Measurements from ENCODE around the gene PKP3. TPM values are rescaled to one million over a fixed set of nuclear protein-coding genes. Genes with fewer than 3 reads are reported as not detected.

PKP3 gene
- total RNA-seq, 6 donors from 2014 or later: 33.4 to 86.3 (median 55.2) TPM

DNA sequence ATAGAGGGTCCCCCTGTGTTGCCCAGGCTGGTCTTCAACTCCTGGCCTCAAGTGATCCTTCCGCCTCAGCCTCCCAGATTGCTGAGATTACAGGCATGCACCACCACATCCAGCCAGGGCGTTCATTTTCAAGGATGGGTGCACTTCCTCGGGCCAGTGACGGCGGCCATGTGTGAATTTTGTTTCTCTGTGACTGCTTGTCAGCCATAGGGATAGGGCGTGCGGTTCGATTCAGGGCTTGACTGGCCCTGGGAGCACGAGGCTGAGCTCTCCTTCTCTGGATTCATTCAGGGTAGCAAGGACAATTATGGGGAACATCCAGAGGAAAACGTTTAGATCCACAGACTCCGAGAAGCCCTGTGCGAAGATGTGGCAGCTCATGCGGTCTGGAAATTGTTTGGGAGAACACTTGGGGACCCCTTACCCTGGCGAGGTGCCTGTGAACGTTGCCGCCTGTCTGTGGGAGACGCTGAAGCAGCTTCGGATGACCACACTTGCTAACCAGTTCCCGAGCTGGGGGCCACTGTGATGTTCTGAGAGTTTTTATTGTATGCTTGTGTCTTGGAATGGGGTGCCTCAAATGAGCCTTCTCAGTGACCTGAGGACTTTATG, 59.0 kb downstream of the PKP3 start:
- Histone ChIP-seq H3K27ac (no peak overlapping the region), H3K4me3 (no peak overlapping the region), H3K9me3 (no peaks in the 10 kb centered on the region), H3K4me1 (peaks cover 26 to 34% (median 29%) of the 10 kb centered on the region in 4 donors), H3K36me3 (peaks cover 0 to 23% (median 14%) of the 10 kb centered on the region in 4 donors), H3K27me3 (no peaks in the 10 kb centered on the region)
- 91 to 96% methylated on average over 12 to 19 of the region's 19 CpGs for WGBS, 2 donors
- no peak for DNase-seq
- TF ChIP-seq, protein P1, sequence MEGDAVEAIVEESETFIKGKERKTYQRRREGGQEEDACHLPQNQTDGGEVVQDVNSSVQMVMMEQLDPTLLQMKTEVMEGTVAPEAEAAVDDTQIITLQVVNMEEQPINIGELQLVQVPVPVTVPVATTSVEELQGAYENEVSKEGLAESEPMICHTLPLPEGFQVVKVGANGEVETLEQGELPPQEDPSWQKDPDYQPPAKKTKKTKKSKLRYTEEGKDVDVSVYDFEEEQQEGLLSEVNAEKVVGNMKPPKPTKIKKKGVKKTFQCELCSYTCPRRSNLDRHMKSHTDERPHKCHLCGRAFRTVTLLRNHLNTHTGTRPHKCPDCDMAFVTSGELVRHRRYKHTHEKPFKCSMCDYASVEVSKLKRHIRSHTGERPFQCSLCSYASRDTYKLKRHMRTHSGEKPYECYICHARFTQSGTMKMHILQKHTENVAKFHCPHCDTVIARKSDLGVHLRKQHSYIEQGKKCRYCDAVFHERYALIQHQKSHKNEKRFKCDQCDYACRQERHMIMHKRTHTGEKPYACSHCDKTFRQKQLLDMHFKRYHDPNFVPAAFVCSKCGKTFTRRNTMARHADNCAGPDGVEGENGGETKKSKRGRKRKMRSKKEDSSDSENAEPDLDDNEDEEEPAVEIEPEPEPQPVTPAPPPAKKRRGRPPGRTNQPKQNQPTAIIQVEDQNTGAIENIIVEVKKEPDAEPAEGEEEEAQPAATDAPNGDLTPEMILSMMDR (IDR thresholded peaks at IDR 0.05): no peak
- no peak for TF ChIP-seq POLR2A (IDR thresholded peaks at IDR 0.05)
- no peak for TF ChIP-seq EP300 (IDR thresholded peaks at IDR 0.05)
- TF ChIP-seq POLR2AphosphoS5 (IDR thresholded peaks at IDR 0.05): no peak
- ATAC-seq (ENCODE audit: low FRiP score in 2 of 2): no peak

DNA sequence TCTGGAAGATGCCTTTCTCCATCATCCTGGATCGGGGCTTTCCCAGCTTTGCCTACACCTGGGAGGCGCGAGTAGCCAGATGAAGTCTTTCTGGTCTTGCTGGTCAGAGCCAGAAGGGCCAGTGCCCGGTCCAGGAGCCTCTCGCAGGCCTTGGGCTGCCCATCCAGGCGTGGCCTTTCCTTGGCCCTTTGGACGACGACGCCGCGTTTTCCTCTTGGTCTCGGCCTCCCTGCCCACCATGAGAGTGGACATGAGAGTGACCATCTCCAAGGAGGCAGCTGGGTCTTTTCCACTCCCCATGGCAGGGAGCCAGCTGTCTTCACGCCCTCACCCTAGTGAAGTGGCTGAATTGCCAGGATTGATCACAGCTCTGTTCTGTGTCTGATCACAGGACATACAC, 59.6 kb downstream of the PKP3 start:
- no peaks in the 10 kb centered on the region for H3K9me3 ChIP-seq
- H3K4me1 ChIP-seq: peaks cover 23 to 30% (median 25%) of the 10 kb centered on the region in 4 donors
- H3K36me3 ChIP-seq: peaks cover 0 to 23% (median 14%) of the 10 kb centered on the region in 4 donors
- H3K27ac ChIP-seq: no peak overlapping the region
- no peaks in the 10 kb centered on the region for H3K27me3 ChIP-seq
- TF ChIP-seq EP300 (IDR thresholded peaks at IDR 0.05) (no peak), POLR2AphosphoS5 (IDR thresholded peaks at IDR 0.05) (no peak), POLR2A (IDR thresholded peaks at IDR 0.05) (no peak)
- TF ChIP-seq, protein P1 (IDR thresholded peaks at IDR 0.05): no peak
- WGBS, 2 donors: 89 to 94% methylated on average over 12 to 13 of the region's 13 CpGs
- DNase-seq: no peak
- ATAC-seq (ENCODE audit: low FRiP score in 2 of 2): no peak
- no peak overlapping the region for H3K4me3 ChIP-seq

DNA sequence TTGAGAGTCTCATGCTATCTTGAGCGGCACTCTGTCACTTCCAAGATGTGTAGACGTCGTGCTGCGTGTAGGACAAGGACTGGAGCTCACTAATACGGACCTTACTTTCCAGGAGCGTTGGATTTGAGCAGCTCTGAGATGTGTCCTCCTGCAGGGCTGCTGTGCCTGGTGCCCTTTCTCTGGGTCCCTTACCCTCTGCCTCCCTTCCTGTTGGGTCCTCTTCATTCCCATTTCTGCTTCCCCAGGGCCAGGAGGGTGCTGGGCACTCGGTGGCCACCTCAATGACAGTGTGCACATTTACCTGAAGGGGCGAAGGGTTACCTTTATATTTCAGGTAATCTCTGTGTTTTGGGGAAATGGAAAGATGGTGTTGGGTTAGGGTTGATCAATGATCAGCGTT, 60.0 kb downstream of the PKP3 start:
- H3K36me3 ChIP-seq: peaks cover 0 to 23% (median 14%) of the 10 kb centered on the region in 4 donors

More for the DNA sequence above, 60.0 kb downstream of the PKP3 start:
- 93 to 96% methylated on average over 9 of the region's 9 CpGs for WGBS, 2 donors
- Histone ChIP-seq H3K9me3 (no peaks in the 10 kb centered on the region), H3K4me1 (peaks cover 18 to 25% (median 20%) of the 10 kb centered on the region in 4 donors), H3K27ac (no peak overlapping the region), H3K27me3 (no peaks in the 10 kb centered on the region), H3K4me3 (no peak overlapping the region)
- ATAC-seq (ENCODE audit: low FRiP score in 2 of 2) (no peak), DNase-seq (no peak)
- TF ChIP-seq EP300 (IDR thresholded peaks at IDR 0.05): no peak
- TF ChIP-seq, protein P1 (IDR thresholded peaks at IDR 0.05): no peak

Small RNA genes lying within 50 kb of the gene (small RNA-seq; reads per million reads assigned to genes)
- 0 to 0.14 (median 0) reads per million in 4 donors for gene RN7SL838P

Other genes with a start within 250 kb of the PKP3 start
- gene SCGB1C1, start 201.1 kb upstream of the PKP3 start, total RNA-seq: not detected
- 10 to 100 TPM; 24.3 to 70.1 (median 39.0) TPM for gene BET1L, start 186.8 kb upstream of the PKP3 start, total RNA-seq
- 100 to 1,000 TPM in 4 of 6 donors, 10 to 100 TPM in 2; 65.9 to 135 (median 105) TPM for gene RIC8A, start 186.5 kb upstream of the PKP3 start, total RNA-seq
- 10 to 100 TPM; 11.7 to 37.6 (median 24.0) TPM for gene SIRT3, start 157.9 kb upstream of the PKP3 start, total RNA-seq
- gene PSMD13, start 157.2 kb upstream of the PKP3 start, total RNA-seq: 100 to 1,000 TPM in 4 of 6 donors, 10 to 100 TPM in 2; 85.2 to 113 (median 106) TPM
- gene NLRP6, start 115.8 kb upstream of the PKP3 start, total RNA-seq: 1 to 10 TPM; 1.3 to 7.3 (median 3.1) TPM
- 100 to 1,000 TPM in 2 of 6 donors, 10 to 100 TPM in 4; 34.1 to 535 (median 65.2) TPM for gene PGGHG, start 105.1 kb upstream of the PKP3 start, total RNA-seq
- gene IFITM5, start 94.7 kb upstream of the PKP3 start, total RNA-seq: not detected
- gene IFITM2, start 86.4 kb upstream of the PKP3 start, total RNA-seq: 100 to 1,000 TPM; 113 to 704 (median 271) TPM
- 100 to 1,000 TPM in 1 of 6 donors, 10 to 100 TPM in 5; 16.8 to 119 (median 74.5) TPM for gene IFITM1, start 80.2 kb upstream of the PKP3 start, total RNA-seq
- gene IFITM3, start 73.3 kb upstream of the PKP3 start, total RNA-seq: 100 to 1,000 TPM; 132 to 860 (median 360) TPM
- 1 to 10 TPM in 1 of 6 donors, under 1 TPM in 4, not detected in 1; 0.23 to 2.1 (median 0.54) TPM for gene B4GALNT4, start 24.7 kb upstream of the PKP3 start, total RNA-seq
- gene SIGIRR, start 20.8 kb downstream of the PKP3 start, total RNA-seq: 100 to 1,000 TPM in 3 of 6 donors, 10 to 100 TPM in 3; 54.7 to 116 (median 91.1) TPM
- 10 to 100 TPM; 11.7 to 62.9 (median 18.8) TPM for gene ANO9, start 47.8 kb downstream of the PKP3 start, total RNA-seq
- 100 to 1,000 TPM in 1 of 6 donors, 10 to 100 TPM in 5; 29.6 to 188 (median 45.1) TPM for gene PTDSS2, start 56.1 kb downstream of the PKP3 start, total RNA-seq
- gene RNH1, start 113.0 kb downstream of the PKP3 start, total RNA-seq: 100 to 1,000 TPM; 236 to 374 (median 339) TPM
- 10 to 100 TPM; 45.5 to 85.0 (median 59.9) TPM for gene HRAS, start 141.4 kb downstream of the PKP3 start, total RNA-seq
- 10 to 100 TPM in 1 of 6 donors, 1 to 10 TPM in 5; 3.5 to 11.5 (median 5.8) TPM for gene LRRC56, start 143.3 kb downstream of the PKP3 start, total RNA-seq
- 10 to 100 TPM in 2 of 6 donors, 1 to 10 TPM in 4; 4.6 to 32.5 (median 6.7) TPM for gene LMNTD2, start 166.5 kb downstream of the PKP3 start, total RNA-seq
- 100 to 1,000 TPM in 5 of 6 donors, 10 to 100 TPM in 1; 80.2 to 222 (median 129) TPM for gene RASSF7, start 166.8 kb downstream of the PKP3 start, total RNA-seq
- 10 to 100 TPM; 25.7 to 93.2 (median 37.9) TPM for gene PHRF1, start 182.3 kb downstream of the PKP3 start, total RNA-seq
- gene IRF7, start 221.7 kb downstream of the PKP3 start, total RNA-seq: 100 to 1,000 TPM in 2 of 6 donors, 10 to 100 TPM in 4; 32.6 to 123 (median 56.2) TPM
- gene CDHR5, start 230.7 kb downstream of the PKP3 start, total RNA-seq: under 1 TPM in 1 of 6 donors, not detected in 5; 0.40 TPM
- under 1 TPM in 1 of 6 donors, not detected in 5; 0.72 TPM for gene SCT, start 233.0 kb downstream of the PKP3 start, total RNA-seq
- gene DRD4, start 243.1 kb downstream of the PKP3 start, total RNA-seq: 1 to 10 TPM in 3 of 6 donors, under 1 TPM in 1, not detected in 2; 0.54 to 4.2 (median 1.5) TPM

Data from upper lobe of left lung (tissue), 6 donors.